H9 (cell line): Measurements from ENCODE around the gene KCNMA1. TPM values are rescaled to one million over a fixed set of nuclear protein-coding genes. Genes with fewer than 3 reads are reported as not detected.

Experiments used
- DNase-seq: peaks from one replicate; pipeline ENCODE4 v3.0.0-alpha.2; 2017
- H2AFZ ChIP-seq: one replicate; pipeline ENCODE4 v1.6.1; 2013; ENCODE audit warnings: mild to moderate bottlenecking, low read length, control low read depth, moderate library complexity
- H2AK5ac ChIP-seq: 2 replicates; pipeline ENCODE4 v1.6.1; 2013; ENCODE audit warnings: low read length, control low read depth, mixed read lengths; ENCODE audit not compliant: insufficient read length
- H2BK120ac ChIP-seq: one replicate; pipeline ENCODE4 v1.6.1; 2013; ENCODE audit warnings: low read depth, mild to moderate bottlenecking, low read length, control low read depth, inconsistent platforms; ENCODE audit not compliant: poor library complexity, severe bottlenecking
- H2BK12ac ChIP-seq: 2 replicates; pipeline ENCODE4 v1.6.1; 2013; ENCODE audit warnings: low read length, control low read depth, mixed read lengths, low read depth; ENCODE audit not compliant: insufficient read length
- H2BK15ac ChIP-seq: 2 replicates; pipeline ENCODE4 v1.6.1; 2013; ENCODE audit warnings: low read depth, low read length, control low read depth
- H2BK20ac ChIP-seq: one replicate; pipeline ENCODE4 v1.6.1; 2013; ENCODE audit warnings: low read depth, mild to moderate bottlenecking, low read length, control low read depth, inconsistent platforms; ENCODE audit not compliant: poor library complexity, severe bottlenecking
- H2BK5ac ChIP-seq: 2 replicates; pipeline ENCODE4 v1.6.1; 2013; ENCODE audit warnings: low read length, control low read depth, mixed read lengths; ENCODE audit not compliant: insufficient read length
- H3K14ac ChIP-seq: 2 replicates; pipeline ENCODE4 v1.6.1; 2013; ENCODE audit warnings: low read length, control low read depth; ENCODE audit not compliant: insufficient read depth
- H3K18ac ChIP-seq: 2 replicates; pipeline ENCODE4 v1.6.1; 2013; ENCODE audit warnings: low read depth, mild to moderate bottlenecking, mixed read lengths, low read length, control low read depth; ENCODE audit not compliant: insufficient read length
- H3K23ac ChIP-seq: 2 replicates; pipeline ENCODE4 v1.6.1; 2013; ENCODE audit warnings: low read length, control low read depth, mixed read lengths, low read depth; ENCODE audit not compliant: insufficient read length
- H3K23me2 ChIP-seq: 2 replicates; pipeline ENCODE4 v1.6.1; 2013; ENCODE audit warnings: low read depth, mild to moderate bottlenecking, mixed read lengths, low read length, control low read depth; ENCODE audit not compliant: insufficient read length, poor library complexity, severe bottlenecking
- H3K27ac ChIP-seq: 2 replicates; pipeline ENCODE4 v1.5.1; 2013; ENCODE audit warnings: low read length, control low read depth, mixed read lengths, low read depth; ENCODE audit not compliant: insufficient read length
- H3K27me3 ChIP-seq: 2 replicates; pipeline ENCODE4 v1.6.1; 2013; ENCODE audit warnings: low read length, control low read depth, inconsistent platforms; ENCODE audit not compliant: insufficient read depth
- H3K4ac ChIP-seq: 2 replicates; pipeline ENCODE4 v1.6.1; 2013; ENCODE audit warnings: low read depth, mild to moderate bottlenecking, control low read depth, inconsistent platforms, low read length, moderate library complexity
- H3K4me1 ChIP-seq: 2 replicates; pipeline ENCODE4 v1.6.1; 2013; ENCODE audit warnings: low read length, control low read depth, inconsistent platforms; ENCODE audit not compliant: insufficient read depth
- H3K4me2 ChIP-seq: 2 replicates; pipeline ENCODE4 v1.6.1; 2013; ENCODE audit warnings: low read length, control low read depth, mixed read lengths; ENCODE audit not compliant: insufficient read length, insufficient read depth
- H3K56ac ChIP-seq: 2 replicates; pipeline ENCODE4 v1.6.1; 2013; ENCODE audit warnings: low read depth, mild to moderate bottlenecking, mixed read lengths, low read length, control low read depth; ENCODE audit not compliant: insufficient read length
- H3K79me1 ChIP-seq: 2 replicates; pipeline ENCODE4 v1.6.1; 2013; ENCODE audit warnings: low read depth, mild to moderate bottlenecking, moderate library complexity, low read length, control low read depth, inconsistent platforms; ENCODE audit not compliant: insufficient read depth, poor library complexity, severe bottlenecking
- H3K79me2 ChIP-seq: 2 replicates; pipeline ENCODE4 v1.6.1; 2013; ENCODE audit warnings: low read length, control low read depth, inconsistent platforms; ENCODE audit not compliant: insufficient read depth
- H3K9ac ChIP-seq: 2 replicates; pipeline ENCODE4 v1.6.1; 2013; ENCODE audit warnings: low read length, control low read depth, mixed read lengths; ENCODE audit not compliant: insufficient read length; ENCODE audit errors: extremely low read depth
- H3K9me3 ChIP-seq: one replicate; pipeline ENCODE4 v1.6.1; 2013; ENCODE audit warnings: low read depth, low read length, inconsistent platforms; ENCODE audit not compliant: control insufficient read depth
- H3T11ph ChIP-seq: one replicate; pipeline ENCODE4 v1.6.1; 2013; ENCODE audit warnings: mild to moderate bottlenecking, low read length, control low read depth, inconsistent platforms
- H4K20me1 ChIP-seq: one replicate; pipeline ENCODE4 v1.6.1; 2013; ENCODE audit not compliant: control insufficient read depth, insufficient read length, insufficient read depth
- H4K5ac ChIP-seq: 2 replicates; pipeline ENCODE4 v1.6.1; 2013; ENCODE audit warnings: low read depth, mild to moderate bottlenecking, mixed read lengths, low read length, control low read depth; ENCODE audit not compliant: insufficient read length
- H4K8ac ChIP-seq: replicated peaks from 2 replicates; pipeline ENCODE4 v1.6.1; 2013; ENCODE audit warnings: low read length, control low read depth, mixed read lengths, low read depth; ENCODE audit not compliant: insufficient read length
- H4K91ac ChIP-seq: 2 replicates; pipeline ENCODE4 v1.6.1; 2013; ENCODE audit warnings: low read depth, mild to moderate bottlenecking, moderate library complexity, mixed read lengths, low read length, control low read depth; ENCODE audit not compliant: insufficient read length
- H3K27ac Mint-ChIP-seq, 3 experiments: 2 replicates in 2 of 3; 3 replicates in 1 of 3; pipeline ENCODE4 v1.8.0; 2020 to 2021; ENCODE audit warnings: mixed read lengths in 3 of 3, mild to moderate bottlenecking in 1 of 3, moderate library complexity in 1 of 3
- H3K27me3 Mint-ChIP-seq: 2 replicates; pipeline ENCODE4 v1.8.0; 2021; ENCODE audit warnings: low read depth, mild to moderate bottlenecking, moderate library complexity, mixed read lengths
- H3K36me3 Mint-ChIP-seq, 3 experiments: 2 replicates in 2 of 3; 3 replicates in 1 of 3; pipeline ENCODE4 v1.8.0; 2020 to 2021; ENCODE audit warnings: low read depth in 3 of 3, mixed read lengths in 3 of 3; ENCODE audit not compliant: insufficient read depth in 1 of 3
- H3K4me1 Mint-ChIP-seq, 2 experiments: 2 replicates each; pipeline ENCODE4 v1.8.0; 2020; ENCODE audit warnings: mixed read lengths in 2 of 2
- H3K4me3 Mint-ChIP-seq, 2 experiments: 2 replicates in 1 of 2; 3 replicates in 1 of 2; pipeline ENCODE4 v1.8.0; 2020 to 2021; ENCODE audit warnings: mild to moderate bottlenecking in 2 of 2, mixed read lengths in 2 of 2, moderate library complexity in 1 of 2
- H3K9me3 Mint-ChIP-seq, 2 experiments: 2 replicates in 1 of 2; 3 replicates in 1 of 2; pipeline ENCODE4 v1.8.0; 2020; ENCODE audit warnings: mild to moderate bottlenecking in 2 of 2, mixed read lengths in 2 of 2, moderate library complexity in 1 of 2
- CTCF ChIP-seq: fragments of 200-600 bp; sonication (generic); conservative IDR thresholded peaks from 3 replicates; pipeline ENCODE4 v1.8.0; 2021; ENCODE audit warnings: antibody characterized with exemption, mild to moderate bottlenecking
- WGBS: extraction: QIAGEN DNeasy Blood & Tissue Kit; methylation state at CpG from one replicate; pipeline ENCODE4 v1.1.7; 2013; ENCODE audit warnings: missing lambda C conversion rate, low lambda C conversion rate, mixed read lengths; ENCODE audit not compliant: insufficient read length; ENCODE audit errors: extremely low coverage; 5-methylcytosine and 5-hydroxymethylcytosine counted together
- total RNA-seq: library from RNA; stranded (reverse); gene quantifications from 2 replicates; pipeline ENCODE4 v1.2.1, GENCODE V29; 2021

KCNMA1 gene
- total RNA-seq, 1 experiment from 2014 or later: 2.0 TPM

GRCh38 chr10:76906256-76906655 lies 731.4 kb downstream of the KCNMA1 start:
- Histone ChIP-seq H2BK120ac (no peak overlapping the region), H4K5ac (no peak overlapping the region), H3K23ac (no peak overlapping the region), H3K56ac (no peak overlapping the region), H2AFZ (no peak overlapping the region), H3T11ph (no peak overlapping the region), H4K20me1 (no peaks in the 10 kb centered on the region), H2AK5ac (no peak overlapping the region), H3K18ac (no peak overlapping the region), H2BK20ac (no peak overlapping the region), H2BK15ac (no peak overlapping the region), H3K9ac (no peak overlapping the region), H4K8ac (no peak overlapping the region), H4K91ac (no peak overlapping the region), H2BK5ac (no peak overlapping the region), H3K14ac (no peak overlapping the region), H3K9me3 (no peaks in the 10 kb centered on the region), H3K23me2 (no peaks in the 10 kb centered on the region), H3K4ac (no peak overlapping the region), H3K4me1 (no peaks in the 10 kb centered on the region), H3K79me2 (no peaks in the 10 kb centered on the region), H3K27ac (no peak overlapping the region), H3K79me1 (no peaks in the 10 kb centered on the region), H3K4me2 (no peak overlapping the region), H2BK12ac (no peak overlapping the region), H3K27me3 (no peaks in the 10 kb centered on the region)
- peaks cover 0 to 3% of the 10 kb centered on the region in 2 experiments; a peak in 1 of 5 replicates for H3K9me3 Mint-ChIP-seq
- peaks cover 0 to 9% of the 10 kb centered on the region in 2 experiments; a peak in 3 of 4 replicates for H3K4me1 Mint-ChIP-seq
- H3K27ac Mint-ChIP-seq: no peak overlapping the region
- H3K36me3 Mint-ChIP-seq: peaks cover 3 to 8% (median 6%) of the 10 kb centered on the region in 3 experiments; a peak in 6 of 7 replicates
- no peak for TF ChIP-seq CTCF
- no peaks in the 10 kb centered on the region; the same call in 1 of the 2 replicates for H3K27me3 Mint-ChIP-seq
- WGBS: no CpG with 5 or more reads among the region's 2 CpGs
- DNase-seq: no peak
- no peak overlapping the region for H3K4me3 Mint-ChIP-seq
